Activated CD4-positive, alpha-beta T cell treated with anti-CD3 and anti-CD28 coated beads, Interleukin-10, Interleukin-2, amounts not matched to agents 100 ng/mL and 50 ng/mL, durations not matched to agents 16 hours and 8 hours (primary cell): ENCODE measurements around the gene PARD3B.

ENCODE experiments used
- DNase-seq: peaks from one replicate; pipeline ENCODE4 v3.0.0-alpha.2; 2020

Gene PARD3B

DNA sequence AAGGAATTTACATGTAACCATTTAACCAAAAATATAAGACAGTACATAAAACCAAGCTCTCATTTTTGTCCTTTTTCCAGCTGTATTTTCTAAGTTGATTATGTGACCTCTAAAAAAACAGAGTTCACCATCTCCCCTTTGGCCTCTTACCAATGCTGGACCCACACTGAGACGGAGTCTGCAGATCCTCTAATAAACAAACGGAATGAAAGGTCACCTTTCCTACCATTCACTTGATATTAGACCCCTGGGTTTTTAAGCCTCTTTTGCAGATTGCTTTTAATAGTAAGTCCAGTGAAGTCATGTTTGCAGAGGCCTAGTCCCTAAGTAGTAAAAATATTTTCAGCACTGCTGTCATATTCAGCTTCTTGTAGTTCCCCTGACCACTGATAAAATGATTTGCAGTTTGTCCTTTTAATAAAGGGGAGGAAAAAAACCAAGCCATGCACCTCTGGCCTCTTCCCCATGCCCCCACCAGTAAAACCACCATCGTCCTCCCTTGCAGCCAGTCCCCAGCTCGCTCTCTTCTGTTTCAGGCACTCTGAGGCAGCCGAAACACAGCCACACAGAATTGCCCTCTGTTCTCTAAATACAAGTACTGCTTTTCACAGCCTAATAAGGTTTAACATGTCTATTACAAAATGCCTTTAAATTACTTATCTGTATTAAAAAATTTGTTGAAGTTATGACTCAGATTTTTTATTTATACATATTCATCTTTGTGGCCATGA, 427.5 kb downstream of the PARD3B start:
- no peak for DNase-seq

DNA sequence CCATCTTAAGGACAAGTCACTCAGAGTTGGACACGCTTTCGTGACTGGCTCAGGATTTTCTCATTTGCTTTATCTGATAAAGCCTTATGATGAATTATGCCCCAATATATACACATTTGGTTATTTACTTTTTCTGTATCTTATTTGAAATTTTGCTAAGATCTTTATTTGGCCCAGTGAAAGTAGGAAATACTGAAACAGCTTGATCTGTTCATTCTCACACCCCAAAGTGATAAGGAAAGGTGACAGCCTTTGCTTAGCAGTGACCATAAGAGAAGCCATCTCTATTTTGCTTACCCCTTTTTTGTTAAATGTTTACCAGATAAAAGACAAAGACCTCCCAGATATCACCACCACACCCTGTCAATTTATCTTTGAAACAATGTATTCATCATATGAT, 428.3 kb downstream of the PARD3B start:
- no peak for DNase-seq

DNA sequence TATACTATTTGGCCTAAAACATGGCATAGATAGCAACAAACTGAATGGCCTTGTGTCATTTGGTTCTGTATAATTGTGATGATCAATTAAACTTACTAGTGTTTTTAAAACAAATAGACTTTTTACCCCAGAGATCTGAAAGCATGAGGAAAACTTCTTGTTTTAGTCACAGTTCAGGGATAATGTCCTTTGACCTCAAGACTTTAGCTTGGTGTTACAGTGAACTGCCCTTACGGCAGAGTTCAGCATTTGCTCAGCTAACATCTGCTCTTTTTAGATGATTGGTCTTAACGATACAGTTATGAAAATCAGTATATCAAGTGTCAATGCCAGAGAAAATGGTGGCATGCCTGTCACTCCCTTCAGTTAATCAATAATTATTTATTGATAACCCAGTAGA, 429.2 kb downstream of the PARD3B start:
- DNase-seq: no peak

DNA sequence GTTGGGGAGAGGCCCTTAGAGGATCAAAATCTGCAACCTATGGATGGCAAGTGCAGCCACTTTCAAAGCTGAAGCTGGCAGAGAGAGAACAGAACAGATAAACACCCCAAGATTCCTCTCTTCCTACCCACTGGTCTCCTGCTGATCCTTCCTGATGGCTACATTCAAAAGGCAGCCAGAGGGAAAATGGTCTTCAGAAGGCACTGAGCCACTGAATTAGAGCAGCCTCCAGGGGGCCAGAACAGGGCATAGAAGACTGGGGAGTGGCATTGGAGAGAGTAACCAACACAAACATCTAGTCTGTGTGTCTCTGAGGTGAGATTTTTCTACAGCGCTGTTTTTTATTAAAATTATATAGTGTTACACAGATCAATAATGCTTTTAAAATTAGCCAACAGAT, 432.6 kb downstream of the PARD3B start:
- DNase-seq: no peak

DNA sequence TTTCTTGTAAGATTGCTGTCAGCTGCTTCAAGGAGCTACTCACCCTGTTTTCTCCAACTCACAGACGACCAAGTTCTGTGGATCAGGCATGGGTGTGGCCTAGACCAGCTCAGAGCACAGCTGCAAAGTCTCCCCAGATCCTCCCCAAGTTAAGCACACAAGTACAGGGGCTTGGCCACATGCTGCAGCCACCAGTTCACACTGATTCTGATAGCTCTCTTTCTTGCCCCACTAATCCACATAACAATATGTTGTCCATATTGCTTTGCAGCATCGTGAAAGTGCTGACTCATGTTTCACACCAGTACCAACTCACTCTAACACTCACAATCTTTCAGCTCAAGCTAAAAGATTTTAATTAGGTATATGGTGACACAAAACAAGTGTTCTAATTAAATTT, 437.0 kb downstream of the PARD3B start:
- peak; percentile 3 for DNase-seq

DNA sequence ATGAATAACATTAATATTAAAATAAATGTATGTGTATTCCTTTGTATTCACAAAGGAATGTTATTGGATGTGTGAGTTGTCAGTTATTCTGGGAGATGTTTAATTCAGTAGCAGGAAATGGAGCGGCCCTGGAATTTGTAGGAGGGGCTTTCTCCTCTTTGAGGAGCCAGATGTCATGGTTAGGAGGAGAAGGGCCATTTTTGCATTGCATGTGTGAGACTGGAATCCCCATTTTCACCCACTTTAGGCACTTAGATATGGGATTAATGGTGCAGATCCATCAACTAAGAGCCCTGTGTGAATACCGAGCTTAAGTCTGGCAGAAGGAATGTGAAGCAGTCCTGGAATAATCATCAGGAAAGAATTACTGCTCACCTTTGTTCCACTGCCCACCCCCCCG, 439.2 kb downstream of the PARD3B start:
- DNase-seq: no peak

DNA sequence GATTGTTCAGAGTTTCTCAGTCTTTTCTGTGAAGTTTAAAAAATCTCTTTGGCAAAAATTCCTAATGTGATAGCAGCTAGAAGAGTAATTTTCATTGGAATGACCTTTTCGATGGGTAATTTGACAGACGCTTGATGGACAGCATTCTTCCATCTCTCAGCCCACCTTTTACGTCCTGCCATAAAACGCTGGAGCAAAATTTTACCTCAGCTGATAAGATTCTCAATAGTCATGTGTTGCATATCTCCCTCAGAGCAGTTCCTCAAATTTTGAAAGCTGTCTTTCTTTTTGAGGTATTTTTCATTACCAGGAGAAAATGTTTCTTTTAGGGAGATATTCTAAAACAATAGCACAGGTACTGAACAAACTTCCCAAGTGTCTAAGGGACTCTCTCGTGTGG, 441.4 kb downstream of the PARD3B start:
- DNase-seq: no peak

DNA sequence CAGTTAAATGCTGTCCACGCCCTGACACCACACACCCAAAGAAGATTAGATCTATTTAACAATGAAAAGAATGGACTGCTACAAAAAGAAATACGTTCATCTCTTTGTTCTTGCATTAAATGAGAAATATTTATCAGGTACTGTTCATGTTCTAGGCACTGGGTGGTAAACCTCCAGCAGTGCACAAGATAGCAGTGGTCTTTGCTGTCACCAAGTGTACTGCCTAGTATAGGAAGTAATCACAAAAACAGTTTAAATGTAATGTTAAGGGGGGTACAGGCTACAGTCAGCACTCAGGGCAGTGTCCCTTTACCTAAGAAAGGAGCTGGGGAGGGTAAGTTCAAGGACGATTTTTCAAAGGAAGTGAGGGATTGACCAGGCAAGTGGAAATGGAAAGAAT, 443.6 kb downstream of the PARD3B start:
- DNase-seq: no peak

DNA sequence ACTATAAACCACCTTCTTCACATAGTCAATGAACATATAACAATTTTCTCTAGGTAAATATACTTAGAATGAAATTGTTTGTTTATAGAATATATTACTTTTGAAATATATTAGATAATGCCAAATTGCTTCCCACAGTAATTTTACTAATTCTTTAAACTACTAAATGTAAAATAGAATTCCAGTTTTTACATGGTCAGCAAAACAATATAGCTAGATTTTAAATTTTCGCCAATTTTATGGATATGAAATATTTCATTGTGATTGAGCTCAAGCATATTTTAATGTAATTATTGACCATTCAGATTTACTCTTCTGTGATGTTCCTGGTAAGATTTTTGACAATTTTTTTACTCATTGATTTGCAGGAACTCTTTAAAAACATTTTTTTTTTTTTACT, 444.6 kb downstream of the PARD3B start:
- no peak for DNase-seq

DNA sequence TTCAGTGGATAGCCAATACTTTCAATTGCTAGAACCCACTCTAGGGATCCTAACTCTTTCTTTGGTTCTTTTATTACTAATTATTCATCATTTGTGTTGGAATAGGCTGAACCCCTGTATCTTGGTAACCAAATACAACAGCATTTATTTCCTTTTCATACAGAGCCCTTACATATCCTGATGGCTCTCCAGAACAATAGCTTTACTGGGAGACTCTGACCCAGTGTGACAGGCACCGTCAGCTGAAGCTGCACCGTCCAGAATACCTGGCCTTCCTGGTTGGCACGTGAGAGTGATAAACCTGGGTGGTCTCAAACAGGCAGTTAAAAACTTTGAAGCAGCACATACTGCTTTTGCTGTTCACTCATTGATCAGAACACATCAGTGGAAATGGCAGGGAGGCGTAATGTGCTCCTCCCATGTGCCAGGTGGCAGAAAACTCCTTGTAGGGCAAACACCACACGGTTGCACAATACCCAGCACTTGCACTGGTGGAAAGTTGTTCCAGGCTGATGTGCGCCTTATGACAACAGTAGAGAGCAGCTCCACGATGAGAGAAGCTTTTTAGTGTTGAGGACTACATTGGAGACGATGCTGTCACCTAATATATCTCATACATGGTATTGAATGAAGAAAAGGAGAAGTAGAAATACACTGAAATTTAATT, 456.2 kb downstream of the PARD3B start:
- DNase-seq: no peak

DNA sequence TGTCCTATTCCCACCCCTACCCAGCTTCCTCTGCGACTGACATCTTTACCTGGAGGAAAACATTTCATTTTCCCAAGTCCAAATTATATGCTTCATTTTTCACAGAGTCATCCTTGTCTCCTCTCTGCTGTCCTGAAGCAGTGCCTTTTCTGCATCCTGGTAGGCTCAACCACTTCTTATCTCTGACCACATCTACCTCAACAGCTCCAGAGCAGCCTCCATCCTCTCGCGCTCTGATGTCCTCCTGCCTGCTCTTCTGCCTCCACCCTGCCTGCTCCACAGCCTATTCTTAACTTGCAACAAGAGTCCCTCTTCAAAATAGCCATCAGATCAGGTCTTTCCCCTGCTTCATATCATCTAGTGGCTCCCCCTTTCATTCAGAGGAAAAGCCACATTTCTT, 457.1 kb downstream of the PARD3B start:
- DNase-seq: peak; percentile 24

DNA sequence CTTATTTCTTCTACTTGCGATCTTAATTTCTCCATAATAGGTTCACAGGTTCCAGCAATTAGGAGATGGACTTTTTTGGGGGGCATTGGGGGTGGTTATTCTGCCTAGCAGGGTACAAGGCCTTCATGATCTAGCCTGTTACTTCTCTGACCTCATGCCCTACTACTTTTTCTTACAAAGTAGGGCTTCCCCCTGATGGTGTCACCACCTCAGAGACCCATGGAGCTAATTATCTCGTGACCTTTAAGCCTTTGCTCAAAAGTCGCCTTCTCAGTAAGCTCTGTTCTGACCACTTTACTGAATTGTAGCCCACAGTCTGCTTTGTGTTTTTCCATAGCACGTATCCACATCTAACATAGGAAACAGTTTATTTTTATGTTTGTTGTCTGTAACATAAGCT, 458.0 kb downstream of the PARD3B start:
- no peak for DNase-seq

DNA sequence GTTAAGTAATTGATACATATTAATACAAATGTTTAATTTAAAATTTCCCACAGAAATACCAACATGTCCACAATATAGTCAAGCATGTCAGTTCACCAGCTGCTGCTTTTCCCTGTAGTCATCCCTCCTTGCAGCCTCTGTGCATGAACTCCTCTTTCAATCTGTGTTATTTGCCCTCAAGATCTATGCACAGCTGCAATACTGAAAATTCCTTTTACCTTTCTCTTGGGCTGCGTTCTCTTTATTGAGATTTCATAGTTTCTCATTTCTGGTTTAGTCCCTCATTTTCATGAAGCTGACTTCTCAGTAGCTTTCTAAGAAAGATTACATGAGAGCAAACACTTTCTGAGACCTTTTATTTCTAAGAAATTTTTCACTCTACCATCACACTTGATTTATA, 464.9 kb downstream of the PARD3B start:
- DNase-seq: no peak

DNA sequence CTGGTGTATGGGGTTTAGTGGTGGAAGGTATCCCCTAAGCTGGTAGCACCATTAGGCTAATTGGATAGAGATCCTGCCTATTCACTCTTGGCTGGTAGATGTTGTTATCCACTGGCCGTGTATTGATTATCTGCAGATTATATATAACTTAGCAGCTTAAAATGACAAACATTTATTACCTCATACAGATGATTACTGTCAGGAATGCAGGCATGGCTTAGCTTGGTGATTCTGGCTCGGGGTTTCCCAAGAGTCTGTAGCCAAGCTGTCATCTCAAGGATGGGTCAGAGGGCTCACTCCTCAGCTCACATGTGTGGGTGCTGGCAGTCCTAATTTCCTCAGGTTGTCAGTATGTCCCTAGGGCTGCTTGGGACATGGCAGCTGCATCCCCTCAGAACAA, 465.8 kb downstream of the PARD3B start:
- no peak for DNase-seq

DNA sequence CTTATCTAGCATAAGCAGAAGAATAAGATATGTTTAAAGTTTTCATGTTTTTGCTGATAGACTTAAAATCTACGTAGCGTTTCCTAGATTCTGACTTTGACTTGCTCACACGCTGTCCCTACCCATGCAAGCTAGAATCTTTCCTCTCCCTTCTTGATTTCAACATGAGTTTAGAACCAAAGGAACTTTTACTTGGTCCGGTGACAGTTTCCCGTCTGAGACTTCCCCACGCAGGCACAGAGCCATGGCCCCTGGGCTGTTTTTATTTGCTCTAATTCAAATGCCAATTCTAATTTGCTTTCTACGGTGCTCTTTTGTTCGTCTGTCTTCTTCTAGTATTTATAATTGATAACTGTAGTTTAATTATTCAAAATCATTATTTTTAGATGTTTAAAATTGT, 467.7 kb downstream of the PARD3B start:
- DNase-seq: no peak

DNA sequence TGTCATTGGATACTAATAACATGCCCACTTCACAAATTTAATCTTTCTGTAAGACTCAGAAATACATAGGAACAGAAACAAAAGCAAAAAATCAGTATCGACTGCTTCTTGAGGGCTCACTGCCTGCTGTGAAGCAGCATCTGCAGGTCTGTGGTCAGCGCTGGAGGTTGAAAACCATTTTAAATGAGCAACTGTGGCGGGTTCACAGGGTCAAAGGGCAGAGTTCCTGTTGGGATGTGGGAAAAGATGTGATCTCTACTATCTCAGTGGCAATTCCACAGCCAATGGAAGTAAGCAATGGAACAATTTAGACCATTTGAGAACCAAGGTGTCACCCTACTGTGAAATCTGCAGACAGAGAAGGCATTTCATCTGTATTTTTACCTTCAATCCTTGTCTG, 468.3 kb downstream of the PARD3B start:
- no peak for DNase-seq

DNA sequence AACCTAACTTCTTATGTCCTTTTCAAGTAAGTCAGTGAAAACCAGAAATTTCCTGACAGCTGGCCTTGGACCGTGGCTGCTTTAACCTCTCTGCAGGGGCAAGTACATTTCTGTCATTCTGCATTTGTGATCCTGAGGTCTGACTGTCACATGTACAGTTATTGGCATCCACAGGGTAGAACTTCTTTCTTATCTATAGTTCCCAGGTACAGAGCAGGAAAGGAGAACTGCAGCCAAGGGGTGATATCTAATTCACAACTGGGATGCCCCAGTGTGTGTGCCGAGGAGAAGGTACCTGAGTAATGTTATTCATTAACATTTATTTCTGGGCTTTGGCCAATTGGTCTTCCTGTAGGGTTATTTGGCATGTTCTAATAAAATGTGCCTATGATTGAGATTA, 468.9 kb downstream of the PARD3B start:
- DNase-seq: no peak

DNA sequence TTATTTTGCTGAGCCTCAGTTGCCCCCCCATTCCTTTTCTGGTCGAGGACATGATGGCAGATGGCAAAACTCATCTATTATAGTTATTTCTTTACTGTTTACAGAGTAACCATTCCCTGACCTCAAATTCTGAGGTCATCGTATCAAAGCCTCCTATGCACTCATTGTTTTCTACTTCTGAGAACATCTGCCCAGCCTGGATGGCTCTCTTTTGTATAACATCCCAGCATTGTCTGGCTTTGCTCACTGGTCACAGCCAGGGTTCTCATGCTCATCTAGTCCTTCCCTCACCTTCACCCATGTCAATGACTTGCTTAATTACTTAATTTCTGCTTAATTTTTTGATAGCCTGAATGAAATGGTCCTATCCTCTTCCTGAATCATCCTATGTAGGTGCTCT, 472.1 kb downstream of the PARD3B start:
- no peak for DNase-seq

DNA sequence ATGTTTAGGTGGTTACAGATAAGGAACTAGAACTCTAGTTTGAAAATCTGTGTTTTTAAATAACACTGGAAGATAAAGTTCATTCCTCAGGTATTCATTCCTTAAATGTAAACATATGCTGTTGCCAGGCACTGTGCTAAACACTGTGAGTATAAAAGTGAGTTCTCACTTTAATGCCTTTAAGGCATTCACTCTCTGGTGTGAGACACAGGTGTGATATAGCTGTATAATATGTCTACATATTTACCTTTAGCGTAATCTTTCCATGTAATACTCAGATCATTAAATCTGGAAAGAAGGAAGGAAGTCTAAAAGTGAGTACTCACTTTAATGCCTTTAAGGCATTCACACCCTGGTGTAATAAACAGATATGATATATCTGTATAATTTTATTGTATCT, 472.6 kb downstream of the PARD3B start:
- DNase-seq: no peak

DNA sequence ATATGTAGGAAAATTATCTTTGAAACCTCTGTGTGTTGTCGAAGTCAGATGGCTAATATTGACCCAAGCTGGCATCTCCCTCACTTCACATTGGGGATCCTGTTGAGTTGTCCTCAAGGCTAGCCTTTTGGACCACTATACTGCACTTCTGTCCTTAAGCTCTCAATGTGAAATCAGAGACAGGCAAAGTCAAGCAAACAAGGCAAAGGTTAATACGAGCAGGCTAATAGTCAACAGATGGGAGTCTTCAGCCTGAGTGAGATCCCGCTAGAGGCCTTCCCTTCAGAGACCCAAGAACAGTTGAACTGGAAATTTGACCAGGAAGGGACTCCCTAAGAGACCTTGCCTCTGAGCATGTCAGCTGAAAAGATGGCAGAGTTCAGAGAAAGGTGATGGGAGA, 475.4 kb downstream of the PARD3B start:
- DNase-seq: no peak

DNA sequence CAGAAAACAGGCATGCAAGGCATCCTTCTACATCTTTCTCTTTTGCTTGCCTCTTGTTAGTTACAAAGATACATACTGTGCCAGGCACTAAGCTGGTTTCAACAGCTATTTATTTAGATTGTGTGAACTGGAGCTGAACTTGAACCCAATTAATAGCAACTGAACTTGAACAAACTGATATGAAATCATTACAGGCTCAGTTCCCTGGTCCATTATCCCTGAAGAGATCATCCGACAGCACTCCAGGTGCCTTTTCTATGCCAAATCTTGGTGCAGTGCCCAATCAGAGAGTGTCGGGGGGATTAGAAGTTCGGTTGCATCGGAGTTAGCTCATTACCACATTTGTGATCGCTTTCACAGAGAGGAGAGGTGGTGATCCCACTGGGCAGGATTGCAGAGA, 477.6 kb downstream of the PARD3B start:
- DNase-seq: no peak

DNA sequence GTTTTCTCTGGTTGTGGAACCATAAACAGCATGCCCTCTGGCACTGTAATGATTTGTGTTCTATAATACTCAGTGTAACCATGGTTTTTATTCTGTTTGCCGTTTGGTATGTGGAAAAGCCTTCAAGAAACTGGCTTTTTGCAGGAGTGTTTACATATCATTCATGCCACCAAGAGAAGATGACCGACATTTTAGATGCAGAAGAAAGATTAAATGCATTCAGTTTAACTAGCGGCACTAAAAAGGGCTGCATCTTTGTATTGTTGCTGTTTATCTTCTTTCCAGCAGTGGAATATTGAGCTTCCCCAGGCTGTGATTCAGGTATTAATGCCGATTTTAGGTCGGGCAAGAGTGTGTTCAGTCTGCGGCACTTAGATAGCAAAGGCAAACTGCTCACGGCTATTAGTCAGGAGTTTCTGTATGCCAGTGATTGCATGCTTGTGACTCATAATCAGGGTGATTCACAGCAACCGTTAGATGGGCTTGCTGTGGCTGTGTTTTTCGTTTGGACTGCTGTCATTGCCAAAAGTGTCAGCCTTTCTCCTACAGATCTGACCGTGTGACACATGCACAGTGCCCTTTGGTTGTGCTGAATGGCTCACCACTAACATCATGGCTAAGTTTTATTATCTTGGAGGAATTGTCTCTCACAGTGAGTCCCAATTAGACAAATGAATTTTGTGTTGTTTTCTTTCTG, 479.7 kb downstream of the PARD3B start:
- DNase-seq: peak; percentile 86

DNA sequence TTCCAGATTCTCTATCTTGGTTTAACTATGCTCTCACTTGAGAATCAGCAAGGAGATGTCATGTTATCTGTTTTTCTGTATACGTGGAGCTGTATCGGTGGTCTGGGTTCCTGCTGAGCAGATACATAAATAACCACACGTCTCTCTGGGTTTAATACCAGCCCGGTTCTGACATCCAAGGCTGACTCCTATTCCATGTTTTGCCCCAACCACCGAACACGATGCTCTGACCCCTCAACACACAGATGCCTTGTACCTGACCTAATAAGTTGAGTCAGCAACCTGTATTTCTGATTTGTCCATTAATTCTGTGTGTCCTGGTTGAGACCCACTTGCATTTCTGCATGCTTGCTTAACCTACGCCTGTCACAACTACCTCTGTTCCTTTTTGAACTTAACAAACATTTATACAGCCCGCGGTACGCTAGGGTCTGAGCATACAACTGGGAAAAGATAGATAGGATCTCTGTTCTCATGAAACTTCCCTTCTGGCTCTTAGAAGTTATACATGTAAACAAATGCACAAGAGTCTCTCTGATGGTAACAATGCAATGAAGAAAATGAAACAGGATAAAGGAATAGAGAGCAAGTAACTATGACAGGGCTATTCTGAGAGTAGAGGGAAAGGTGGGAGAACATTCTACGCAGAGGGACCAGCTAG, 480.4 kb downstream of the PARD3B start:
- DNase-seq: no peak

DNA sequence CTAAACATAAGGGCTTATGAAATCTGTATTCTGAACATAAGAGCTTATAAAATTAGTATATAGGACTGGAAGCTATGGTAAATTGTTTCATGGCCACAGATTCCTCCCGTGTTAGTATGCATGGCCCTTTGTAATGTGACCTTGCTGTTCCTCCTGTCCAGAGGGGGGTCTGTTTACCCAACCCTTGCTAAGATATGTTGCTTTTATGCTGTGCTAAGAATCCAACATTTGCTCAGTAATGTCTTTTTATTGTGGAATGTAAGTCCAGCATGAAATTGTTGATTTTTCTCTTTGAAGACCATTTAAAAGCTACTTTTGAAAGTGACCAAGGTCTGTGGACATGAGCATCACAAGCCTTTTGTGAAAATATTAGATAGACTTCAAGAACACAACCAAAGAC, 485.4 kb downstream of the PARD3B start:
- DNase-seq: no peak
